T-helper 1 cell treated with Interleukin-12 subunit alpha and Interleukin-12 subunit beta and Interleukin-4 antibody, amounts not matched to agents 30 ng/mL and 1 ng/mL, for 36 hours (primary cell): ENCODE results near the gene BASP1. TPM values are rescaled to one million over a fixed set of nuclear protein-coding genes. Genes with fewer than 3 reads are reported as not detected.
"Not testable (repeated sequence)": the region's sequence is repeated elsewhere in the genome, so short reads cannot be mapped to it uniquely, and the experiment has no call there.

ENCODE experiments used
- intact Hi-C: fragments of 100-400 bp; cut with micrococcal nuclease; formaldehyde crosslinking; loops from one replicate; pipeline ENCODE4 v1.15.1; 2024
- total RNA-seq: library from RNA; stranded (reverse); gene quantifications from 2 replicates; pipeline ENCODE4 v1.2.3, GENCODE V29; 2022

The BASP1 gene
- total RNA-seq, 1 donor from 2014 or later: 0.98 TPM

DNA sequence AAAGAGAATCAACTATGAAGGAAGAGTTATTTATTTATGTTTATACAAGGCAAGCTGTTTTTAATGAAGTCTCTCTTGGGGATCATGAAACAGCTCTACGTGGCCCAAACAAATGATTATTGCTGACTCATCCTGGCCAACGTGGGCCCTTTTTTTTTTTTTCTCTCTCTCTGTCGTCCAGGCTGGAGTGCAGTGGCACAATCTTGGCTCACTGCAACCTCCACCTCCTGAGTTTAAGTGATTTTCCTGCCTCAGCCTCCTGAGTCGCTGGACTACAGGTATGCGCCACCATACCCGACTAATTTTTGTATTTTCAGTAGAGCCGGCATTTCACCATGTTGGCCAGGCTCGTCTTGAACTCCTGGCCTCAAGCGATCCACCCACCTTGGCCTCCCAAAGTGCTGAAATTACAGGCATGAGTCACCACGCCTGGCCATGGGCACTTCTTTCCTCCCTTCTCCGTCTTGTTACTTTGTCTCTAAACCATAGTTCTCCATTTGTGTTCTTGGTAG lies 98.3 kb downstream of the BASP1 start:
- intact Hi-C loops: no loop called here

GRCh38 chr5:17316970-17317459 lies 99.6 kb downstream of the BASP1 start:
- intact Hi-C loops: no loop called here

DNA sequence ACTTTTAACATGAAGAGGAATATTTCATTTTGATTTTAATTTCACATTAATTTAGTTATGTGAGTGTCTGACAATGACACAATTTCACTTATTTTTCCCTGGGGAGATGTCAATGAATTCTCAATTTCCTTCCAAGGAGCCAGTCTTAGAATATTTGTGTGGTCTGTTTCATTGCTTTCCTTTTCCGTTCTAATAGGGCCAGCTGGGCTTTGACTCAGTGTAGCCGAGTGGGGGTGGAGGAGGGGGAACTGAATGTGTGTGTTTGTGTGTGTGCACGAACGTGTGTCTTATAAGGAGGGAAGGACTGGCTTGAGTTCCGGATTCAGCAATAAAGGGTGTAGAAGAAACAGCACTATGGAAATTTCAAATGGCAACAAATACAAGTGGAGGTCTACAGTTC lies 100.0 kb downstream of the BASP1 start:
- intact Hi-C loops: no loop called here

GRCh38 chr5:17319095-17319494 lies 101.7 kb downstream of the BASP1 start:
- intact Hi-C loops: not testable (repeated sequence)

GRCh38 chr5:17325770-17326599 lies 108.6 kb downstream of the BASP1 start:
- intact Hi-C loops: no loop called here
